Endothelial cell of umbilical vein (primary cell): ENCODE measurements around the gene ATP2B2. TPM values are rescaled to one million over a fixed set of nuclear protein-coding genes. Genes with fewer than 3 reads are reported as not detected.

ENCODE experiments used
- BruUV-seq: library from RNA; stranded (reverse); fragments of 400-500 nt; replicated peaks from 2 replicates; lab custom pipeline; 2021; lab: Mats Ljungman, UMichigan
- CTCF ChIA-PET: fragments of 300-600, 350-600 bp; sonication (Branson Sonifier 250); formaldehyde crosslinking; loops from one replicate; lab custom pipeline; 2021; ENCODE audit warnings: antibody characterized with exemption, inconsistent platforms; lab: Charles Lee
- POLR2A ChIA-PET: fragments of 300-600, 350-600 bp; sonication (Branson Sonifier 250); formaldehyde crosslinking; loops from one replicate; lab custom pipeline; 2021; ENCODE audit warnings: antibody characterized with exemption, inconsistent platforms; lab: Charles Lee
- DNase-seq: peaks from one replicate; pipeline ENCODE4 v3.0.0-alpha.2; 2011; ENCODE audit warnings: low read depth, low spot score
- FAIRE-seq: peaks from 2 replicates; lab custom pipeline; 2011; peaks lifted over from hg19 to GRCh38; lab: Jason Lieb, UNC
- H2AFZ ChIP-seq: 2 replicates; pipeline ENCODE4 v1.6.0; 2012; ENCODE audit warnings: low read depth, low read length, control low read depth, inconsistent platforms
- H3K27ac ChIP-seq: 2 replicates; pipeline ENCODE4 v1.5.1; 2011; ENCODE audit warnings: low read depth, mild to moderate bottlenecking, control low read depth, low read length, moderate library complexity; ENCODE audit not compliant: insufficient read depth
- H3K27me3 ChIP-seq, 2 experiments: 2 replicates each; pipeline versions ENCODE4 v1.6.0 to v1.6.1; 2011; ENCODE audit warnings: low read length in 2 of 2, mixed read lengths in 1 of 2; ENCODE audit not compliant: control insufficient read depth in 2 of 2, insufficient read depth in 2 of 2
- H3K36me3 ChIP-seq, 2 experiments: 2 replicates in 1 of 2; 3 replicates in 1 of 2; pipeline ENCODE4 v1.5.1; 2011; ENCODE audit warnings: low read length in 2 of 2, mild to moderate bottlenecking in 1 of 2, moderate library complexity in 1 of 2; ENCODE audit not compliant: control insufficient read depth in 2 of 2, insufficient read depth in 2 of 2; ENCODE audit errors: extremely low read depth in 1 of 2
- H3K4me1 ChIP-seq: 3 replicates; pipeline ENCODE4 v1.5.1; 2011; ENCODE audit warnings: mild to moderate bottlenecking, low read length; ENCODE audit not compliant: control insufficient read depth, insufficient read depth; ENCODE audit errors: extremely low read depth
- H3K4me2 ChIP-seq: 2 replicates; pipeline ENCODE4 v1.6.1; 2011; ENCODE audit warnings: low read length, control low read depth, mixed read lengths; ENCODE audit not compliant: insufficient read depth
- H3K4me3 ChIP-seq, 3 experiments: fragments of 200-600 bp in 1 of 3; sonication (generic), shearing (Covaris generic) in 1 of 3; replicated peaks in 1 of 3; 2 replicates each; pipeline ENCODE4 v1.5.1; 2011 to 2016; ENCODE audit warnings: control low read depth in 3 of 3, low read length in 3 of 3, mild to moderate bottlenecking in 2 of 3, inconsistent platforms in 1 of 3, low read depth in 1 of 3, moderate library complexity in 1 of 3; ENCODE audit not compliant: insufficient read depth in 1 of 3
- H3K79me2 ChIP-seq: 2 replicates; pipeline ENCODE4 v1.6.0; 2012; ENCODE audit warnings: low read length, inconsistent platforms; ENCODE audit not compliant: control insufficient read depth, insufficient read depth
- H3K9ac ChIP-seq: replicated peaks from 2 replicates; pipeline ENCODE3; 2011; ENCODE audit warnings: low read length, control low read depth; ENCODE audit not compliant: insufficient read depth; ENCODE audit errors: extremely low read depth
- H3K9me1 ChIP-seq: replicated peaks from 3 replicates; pipeline ENCODE4 v1.6.0; 2011; ENCODE audit warnings: mild to moderate bottlenecking, low read length; ENCODE audit not compliant: control insufficient read depth, insufficient read depth; ENCODE audit errors: extremely low read depth
- H3K9me3 ChIP-seq: replicated peaks from 2 replicates; pipeline ENCODE4 v1.5.1; 2012; ENCODE audit warnings: low read length, inconsistent platforms; ENCODE audit not compliant: control insufficient read depth, insufficient read depth
- H4K20me1 ChIP-seq: replicated peaks from 2 replicates; pipeline ENCODE3; 2011; ENCODE audit warnings: mild to moderate bottlenecking, low read length; ENCODE audit not compliant: control insufficient read depth, insufficient read depth; ENCODE audit errors: extremely low read depth
- EZH2 ChIP-seq: IDR thresholded peaks from 2 replicates; pipeline ENCODE4 v1.6.1; 2012; ENCODE audit warnings: borderline replicate concordance, low read depth, mild to moderate bottlenecking, moderate library complexity, low read length, inconsistent platforms; ENCODE audit not compliant: severe bottlenecking
- FOS ChIP-seq: IDR thresholded peaks from 2 replicates; pipeline ENCODE4 v1.6.1; 2011; ENCODE audit warnings: mild to moderate bottlenecking, low read length, moderate library complexity, borderline replicate concordance; ENCODE audit not compliant: insufficient read depth
- GATA2 ChIP-seq: IDR thresholded peaks from 2 replicates; pipeline ENCODE4 v1.7.0; 2011; ENCODE audit warnings: low read depth, mild to moderate bottlenecking, moderate library complexity, mixed read lengths, low read length; ENCODE audit not compliant: insufficient read length, insufficient read depth
- JUN ChIP-seq: IDR thresholded peaks from 2 replicates; pipeline ENCODE4 v1.6.1; 2011; ENCODE audit warnings: borderline replicate concordance, low read depth; ENCODE audit not compliant: insufficient read length, insufficient read depth
- MYC ChIP-seq: IDR thresholded peaks from one replicate; pipeline ENCODE4 v1.6.1; 2011; ENCODE audit warnings: mild to moderate bottlenecking, low read depth, low read length
- POLR2A ChIP-seq: IDR thresholded peaks from 2 replicates; pipeline ENCODE4 v1.6.1; 2012; ENCODE audit warnings: low read depth, mild to moderate bottlenecking, control low read depth, low read length
- POLR2AphosphoS5 ChIP-seq: IDR thresholded peaks from 2 replicates; pipeline ENCODE4 v1.6.1; 2012; ENCODE audit warnings: low read depth, mild to moderate bottlenecking, control low read depth, low read length, moderate library complexity; ENCODE audit not compliant: insufficient read depth
- dilution Hi-C: fragments of 300-500 bp; cut with MboI; formaldehyde crosslinking; loops from one replicate; pipeline ENCODE4 v1.15.0; 2019; ENCODE audit warnings: low sequenced_read_pairs; ENCODE audit not compliant: extremely low pct_ligation_motif_present
- intact Hi-C: fragments of 100-400 bp; cut with micrococcal nuclease; formaldehyde crosslinking; loops from one replicate; pipeline ENCODE4 v1.10.0; 2022
- polyA plus RNA-seq, 4 experiments: library from polyadenylated mRNA; depleted of rRNA in 3 of 4; stranded (reverse) in 3 of 4; unstranded in 1 of 4; fragments of >200 nt; gene quantifications; 2 replicates each; pipeline versions ENCODE4 v1.2.1 to v1.2.3, GENCODE V29; 2011 to 2012; ENCODE audit warnings: missing spikeins in 1 of 4
- total RNA-seq: library from RNA; stranded (reverse); gene quantifications from 2 replicates; pipeline ENCODE4 v1.2.3, GENCODE V29; 2021
- TF ChIP-seq, protein P1 (sequence below), 2 donors: IDR thresholded peaks; 1 replicate in 1 of 2; 2 replicates in 1 of 2; pipeline ENCODE4 v1.5.1; 2011; ENCODE audit warnings: low read length in 2 of 2, mild to moderate bottlenecking in 2 of 2, moderate library complexity in 2 of 2, control low read depth in 1 of 2, inconsistent platforms in 1 of 2, low read depth in 1 of 2; ENCODE audit not compliant: insufficient read depth in 1 of 2; ENCODE audit errors: extremely low read depth in 1 of 2
- TF ChIP-seq, protein P2 (sequence below): IDR thresholded peaks from 2 replicates; pipeline ENCODE4 v1.6.1; 2011; ENCODE audit not compliant: insufficient read depth, insufficient read length

ATP2B2 gene
- total and polyA plus RNA-seq, 2 donors (not counting 3 experiments of a cell fraction or from before 2014, with no cell fraction given) = not detected

DNA sequence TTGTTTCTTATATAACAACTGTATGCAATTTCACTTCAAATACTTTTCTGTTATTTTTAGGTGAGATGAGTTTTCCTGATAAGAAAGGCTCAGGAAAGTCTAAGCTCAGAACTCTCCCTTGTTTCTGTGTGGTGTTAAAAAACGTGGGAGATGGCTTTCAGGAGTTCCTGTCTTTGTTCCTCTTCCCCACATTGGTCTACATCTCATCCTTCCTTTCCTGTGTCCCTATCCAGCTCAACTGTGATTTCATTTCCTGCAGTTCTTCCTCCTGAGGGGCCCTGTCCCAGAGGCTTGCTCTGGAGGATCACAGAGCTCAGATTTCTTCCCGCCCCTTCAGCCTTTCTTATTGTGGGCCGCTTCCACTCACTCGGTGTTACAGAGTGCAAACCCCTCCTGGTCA, 195.7 kb downstream of the ATP2B2 start:
- CTCF ChIA-PET = interaction anchor here (0.6 to 1.4 kb wide), 7 partner anchors 8 to 363 kb away, joined by 3 to 11 read pairs (median 3); partner anchors contain the start of genes GHRL and SEC13
- H3K79me2 ChIP-seq = peaks cover 3% of the 10 kb centered on the region
- intact Hi-C loops (loop anchor here (1.0 to 5.0 kb wide), 2 partner anchors 12 to 62 kb away; partner anchors contain the start of genes SEC13 and TATDN2), dilution Hi-C loops (no loop called here)
- TF ChIP-seq FOS (peak; percentile 59), POLR2AphosphoS5 (peak; percentile 73), JUN (peak; percentile 47), MYC (peak; percentile 17), POLR2A (no peak), GATA2 (peak; percentile 94), EZH2 (no peak)
- TF ChIP-seq, protein P1, sequence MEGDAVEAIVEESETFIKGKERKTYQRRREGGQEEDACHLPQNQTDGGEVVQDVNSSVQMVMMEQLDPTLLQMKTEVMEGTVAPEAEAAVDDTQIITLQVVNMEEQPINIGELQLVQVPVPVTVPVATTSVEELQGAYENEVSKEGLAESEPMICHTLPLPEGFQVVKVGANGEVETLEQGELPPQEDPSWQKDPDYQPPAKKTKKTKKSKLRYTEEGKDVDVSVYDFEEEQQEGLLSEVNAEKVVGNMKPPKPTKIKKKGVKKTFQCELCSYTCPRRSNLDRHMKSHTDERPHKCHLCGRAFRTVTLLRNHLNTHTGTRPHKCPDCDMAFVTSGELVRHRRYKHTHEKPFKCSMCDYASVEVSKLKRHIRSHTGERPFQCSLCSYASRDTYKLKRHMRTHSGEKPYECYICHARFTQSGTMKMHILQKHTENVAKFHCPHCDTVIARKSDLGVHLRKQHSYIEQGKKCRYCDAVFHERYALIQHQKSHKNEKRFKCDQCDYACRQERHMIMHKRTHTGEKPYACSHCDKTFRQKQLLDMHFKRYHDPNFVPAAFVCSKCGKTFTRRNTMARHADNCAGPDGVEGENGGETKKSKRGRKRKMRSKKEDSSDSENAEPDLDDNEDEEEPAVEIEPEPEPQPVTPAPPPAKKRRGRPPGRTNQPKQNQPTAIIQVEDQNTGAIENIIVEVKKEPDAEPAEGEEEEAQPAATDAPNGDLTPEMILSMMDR (IDR thresholded peaks at IDR 0.05; ENCODE audit: extremely low read depth in 1 of 2, insufficient read depth in 1 of 2, low read depth in 1 of 2, low read length in 2 of 2) = no peak
- TF ChIP-seq, protein P2, sequence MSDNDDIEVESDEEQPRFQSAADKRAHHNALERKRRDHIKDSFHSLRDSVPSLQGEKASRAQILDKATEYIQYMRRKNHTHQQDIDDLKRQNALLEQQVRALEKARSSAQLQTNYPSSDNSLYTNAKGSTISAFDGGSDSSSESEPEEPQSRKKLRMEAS = no peak
- H3K9ac ChIP-seq = peak overlapping the region; percentile 31
- no TSS peak for BruUV-seq
- no peaks in the 10 kb centered on the region for H3K27me3 ChIP-seq
- H3K9me3 ChIP-seq = no peaks in the 10 kb centered on the region
- peak overlapping the region; percentile 73 for H3K27ac ChIP-seq
- no peaks in the 10 kb centered on the region for H3K9me1 ChIP-seq
- DNase-seq = peak; percentile 81
- no peak overlapping the region for H3K4me3 ChIP-seq
- no peaks in the 10 kb centered on the region for H4K20me1 ChIP-seq
- peak; percentile 98 for FAIRE-seq
- POLR2A ChIA-PET = interaction anchor here (0.9 to 1.2 kb wide), 3 partner anchors 9 to 363 kb away, joined by 3 to 8 read pairs (median 3); partner anchors contain the start of gene SEC13
- H3K4me1 ChIP-seq = peaks cover 48% of the 10 kb centered on the region
- peaks cover 31% of the 10 kb centered on the region in 2 experiments for H3K36me3 ChIP-seq
- H2AFZ ChIP-seq = no peak overlapping the region
- peak overlapping the region; percentile 47 for H3K4me2 ChIP-seq
